Activated CD8-positive, alpha-beta memory T cell treated with anti-CD3 and anti-CD28 coated beads, Interleukin-2, amount 50 U/mL, for 4 hours (primary cell): ENCODE measurements around the gene MAP1S.

ENCODE experiments used
- DNase-seq: peaks from one replicate; pipeline ENCODE4 v3.0.0-alpha.2; 2020

The MAP1S gene, protein sequence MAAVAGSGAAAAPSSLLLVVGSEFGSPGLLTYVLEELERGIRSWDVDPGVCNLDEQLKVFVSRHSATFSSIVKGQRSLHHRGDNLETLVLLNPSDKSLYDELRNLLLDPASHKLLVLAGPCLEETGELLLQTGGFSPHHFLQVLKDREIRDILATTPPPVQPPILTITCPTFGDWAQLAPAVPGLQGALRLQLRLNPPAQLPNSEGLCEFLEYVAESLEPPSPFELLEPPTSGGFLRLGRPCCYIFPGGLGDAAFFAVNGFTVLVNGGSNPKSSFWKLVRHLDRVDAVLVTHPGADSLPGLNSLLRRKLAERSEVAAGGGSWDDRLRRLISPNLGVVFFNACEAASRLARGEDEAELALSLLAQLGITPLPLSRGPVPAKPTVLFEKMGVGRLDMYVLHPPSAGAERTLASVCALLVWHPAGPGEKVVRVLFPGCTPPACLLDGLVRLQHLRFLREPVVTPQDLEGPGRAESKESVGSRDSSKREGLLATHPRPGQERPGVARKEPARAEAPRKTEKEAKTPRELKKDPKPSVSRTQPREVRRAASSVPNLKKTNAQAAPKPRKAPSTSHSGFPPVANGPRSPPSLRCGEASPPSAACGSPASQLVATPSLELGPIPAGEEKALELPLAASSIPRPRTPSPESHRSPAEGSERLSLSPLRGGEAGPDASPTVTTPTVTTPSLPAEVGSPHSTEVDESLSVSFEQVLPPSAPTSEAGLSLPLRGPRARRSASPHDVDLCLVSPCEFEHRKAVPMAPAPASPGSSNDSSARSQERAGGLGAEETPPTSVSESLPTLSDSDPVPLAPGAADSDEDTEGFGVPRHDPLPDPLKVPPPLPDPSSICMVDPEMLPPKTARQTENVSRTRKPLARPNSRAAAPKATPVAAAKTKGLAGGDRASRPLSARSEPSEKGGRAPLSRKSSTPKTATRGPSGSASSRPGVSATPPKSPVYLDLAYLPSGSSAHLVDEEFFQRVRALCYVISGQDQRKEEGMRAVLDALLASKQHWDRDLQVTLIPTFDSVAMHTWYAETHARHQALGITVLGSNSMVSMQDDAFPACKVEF

DNA sequence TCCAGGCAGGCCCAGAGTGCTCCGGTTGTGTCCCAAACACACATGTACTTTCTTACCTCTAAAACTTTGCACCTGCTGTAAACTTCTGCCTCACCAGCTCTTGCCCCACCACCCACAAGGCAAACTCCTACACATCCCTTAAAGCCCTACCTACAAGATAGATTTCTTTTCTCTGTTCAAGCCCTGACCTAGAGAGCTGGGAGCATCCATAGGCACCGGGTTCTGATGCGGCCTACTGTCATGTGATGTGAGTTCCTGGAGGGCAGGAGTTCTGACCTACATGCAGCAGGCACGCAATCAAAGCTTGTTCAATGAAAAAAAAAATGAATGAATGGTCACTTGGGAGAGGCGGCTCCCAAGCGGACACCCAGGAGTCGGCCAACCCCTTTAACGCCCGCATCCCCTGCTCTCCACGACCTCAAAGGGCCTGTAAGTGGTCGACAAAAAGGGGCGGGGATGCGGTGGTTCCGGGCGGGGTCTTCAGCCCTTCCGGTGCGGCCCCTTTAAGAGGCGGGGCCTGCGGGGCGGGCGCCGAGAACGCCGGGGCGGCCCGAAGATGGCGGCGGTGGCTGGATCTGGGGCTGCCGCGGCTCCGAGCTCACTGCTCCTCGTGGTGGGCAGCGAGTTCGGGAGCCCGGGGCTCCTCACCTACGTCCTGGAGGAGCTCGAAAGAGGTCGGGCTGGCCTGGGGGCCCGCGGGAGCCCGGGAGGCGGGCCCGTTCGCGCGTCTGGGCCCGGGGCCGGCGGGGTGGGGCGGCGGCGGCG is at the start of gene MAP1S:
TSS of gene MAP1S (plus strand) at position 534 of the 765 bp plus-strand sequence. CDS start at position 557, 23 bp downstream.
- DNase-seq = peak; percentile 68

DNA sequence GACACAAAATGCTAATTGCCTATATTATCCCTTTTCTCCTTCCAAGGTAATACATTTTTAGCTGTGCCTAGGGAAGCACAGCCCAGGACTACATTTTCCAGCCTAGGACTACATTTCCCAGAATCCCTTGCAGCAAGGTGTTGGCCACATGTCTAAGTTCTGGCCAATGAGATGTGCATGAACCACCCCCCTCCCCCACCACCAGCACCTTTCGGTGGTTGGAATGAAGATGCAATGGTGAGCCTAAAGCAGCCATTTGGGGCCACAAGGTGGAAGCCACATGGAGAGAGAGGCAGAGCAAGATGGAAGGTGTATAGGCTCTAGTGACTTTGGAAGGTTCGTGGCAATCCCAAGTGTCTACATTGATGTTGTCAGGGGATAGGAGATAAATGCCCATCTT is 47.4 kb upstream of the MAP1S start:
- no peak for DNase-seq

DNA sequence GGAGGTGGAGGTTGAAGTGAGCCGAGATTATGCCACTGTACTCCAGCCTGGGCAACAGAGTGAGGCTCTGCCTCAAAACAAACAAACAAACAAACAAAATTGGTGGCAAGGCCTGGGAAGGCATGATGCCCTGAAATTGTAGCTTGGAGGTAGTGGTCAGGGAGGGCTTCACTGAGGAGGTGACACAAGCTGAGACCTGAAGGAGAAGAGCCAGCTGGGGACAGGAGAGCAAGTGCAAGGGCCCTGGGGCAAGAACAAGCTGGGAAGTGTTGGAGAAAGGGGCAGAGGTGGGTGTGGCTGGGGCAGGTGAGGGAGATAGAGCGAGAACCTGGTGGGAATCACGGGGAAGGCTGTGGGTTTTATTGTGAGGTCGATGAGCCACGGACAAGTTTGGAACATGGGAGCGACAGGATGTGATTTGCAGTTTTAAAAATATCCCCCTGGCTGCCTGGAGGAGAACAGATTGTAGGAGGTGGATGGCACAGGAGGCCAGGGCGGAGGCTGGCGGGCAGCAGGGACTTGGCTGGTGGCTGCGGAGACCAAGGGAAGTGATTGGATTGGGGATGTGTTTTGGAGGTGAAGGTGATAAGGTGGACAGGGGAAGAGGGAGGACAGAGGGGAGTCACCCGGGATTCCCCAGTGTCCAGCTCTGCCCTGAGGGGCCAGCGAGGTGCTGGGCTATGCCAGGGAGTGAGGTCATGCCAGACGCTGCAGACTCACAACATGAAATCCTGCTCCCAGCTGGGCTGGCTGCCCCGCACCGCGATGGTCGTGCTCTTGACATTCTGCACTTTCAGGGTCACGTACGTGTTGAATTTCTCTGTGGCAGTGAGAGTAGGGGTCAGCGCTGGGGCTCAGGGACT is 45.1 kb upstream of the MAP1S start:
- no peak for DNase-seq

DNA sequence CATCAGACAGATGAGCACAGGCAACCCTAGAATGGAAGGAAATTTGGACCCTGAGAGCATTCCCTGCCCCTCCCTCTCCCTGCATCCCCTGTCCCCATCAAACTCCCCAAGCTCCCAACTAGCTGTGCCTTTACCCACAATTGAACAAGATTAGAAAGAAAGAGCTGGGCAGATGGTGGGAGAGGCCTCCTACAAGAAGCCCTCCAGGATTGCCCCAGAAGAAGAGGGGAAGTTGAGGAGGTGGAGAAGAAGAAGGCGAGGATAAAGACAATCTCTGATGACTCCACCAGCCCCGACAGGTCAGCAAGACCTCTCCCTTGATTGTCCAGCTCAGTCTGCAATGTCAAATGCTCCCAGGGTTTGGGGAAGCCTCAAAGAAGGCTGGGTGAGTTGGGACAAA is 43.0 kb upstream of the MAP1S start:
- no peak for DNase-seq

DNA sequence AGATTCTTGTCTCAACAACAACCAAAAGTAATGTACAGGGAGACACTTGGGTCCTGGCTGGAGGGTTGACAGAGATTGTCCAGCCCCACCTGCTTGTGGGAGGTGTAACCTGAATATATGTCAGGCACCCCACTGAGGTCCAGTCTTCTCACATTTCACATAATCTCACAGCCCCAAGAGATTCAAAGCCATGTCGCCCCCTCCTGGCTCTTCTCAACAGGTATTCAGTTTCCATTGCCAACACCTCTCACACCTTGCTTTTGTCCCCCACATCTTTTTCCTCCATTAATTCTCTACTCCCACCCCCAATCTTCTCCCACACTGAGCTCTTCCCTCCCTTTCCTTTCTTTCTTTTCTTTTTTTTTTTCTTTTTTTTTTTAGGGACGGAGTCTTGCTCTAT is 42.3 kb upstream of the MAP1S start:
- DNase-seq = no peak

DNA sequence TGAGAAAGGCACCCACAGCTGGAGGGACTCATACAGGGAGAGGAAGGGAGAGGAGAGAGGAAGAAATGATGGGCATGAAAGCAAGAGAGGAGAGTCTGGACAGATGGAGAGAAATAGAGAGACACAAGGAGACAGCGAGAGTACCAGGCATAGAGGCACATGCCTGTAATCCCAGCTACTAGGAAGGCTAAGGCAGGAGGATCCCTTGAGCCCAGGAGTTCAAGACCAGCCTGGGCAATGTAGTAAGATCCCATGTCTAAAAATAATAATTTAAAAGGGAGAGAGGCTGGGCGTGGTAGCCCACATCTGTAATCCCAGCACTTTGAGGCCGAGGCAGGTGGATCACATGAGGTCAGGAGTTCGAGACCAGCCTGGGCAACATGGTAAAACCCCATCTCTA is 40.4 kb upstream of the MAP1S start:
- no peak for DNase-seq

DNA sequence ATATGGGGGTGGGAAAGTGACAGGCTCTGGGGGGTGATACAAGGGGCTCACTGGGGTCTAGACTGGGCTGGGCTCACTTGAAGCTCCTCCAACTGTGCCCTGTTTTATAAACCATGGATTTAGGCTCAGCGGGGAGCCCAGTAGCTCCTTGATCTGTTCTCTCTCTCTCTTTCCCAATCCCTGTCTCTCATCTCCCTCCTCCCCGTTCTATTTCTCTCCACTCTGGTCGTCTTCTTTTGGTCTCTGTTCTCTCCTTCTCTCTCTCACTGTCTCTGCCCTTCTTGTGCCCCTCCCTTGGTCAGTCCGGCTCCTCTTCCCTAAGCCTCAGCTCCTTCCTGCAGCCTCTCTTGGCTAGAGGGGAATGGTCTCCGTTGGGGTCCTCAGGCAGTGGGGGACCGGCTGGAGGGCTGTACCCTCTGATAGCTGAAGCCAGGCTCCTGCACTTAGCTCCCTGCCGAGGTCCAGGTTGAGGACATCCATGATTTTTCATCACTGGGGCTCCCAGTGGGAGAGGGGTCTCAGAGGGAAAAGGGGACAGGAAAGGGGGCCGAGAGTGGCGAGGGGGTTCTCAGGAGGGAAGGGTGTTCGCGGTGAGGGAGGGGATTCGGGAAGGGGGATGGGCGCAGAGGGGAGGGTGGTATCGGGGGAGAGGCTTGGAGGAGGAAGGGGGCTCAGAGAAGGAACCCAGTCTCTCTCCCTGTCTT is 39.6 kb upstream of the MAP1S start:
- DNase-seq = no peak

DNA sequence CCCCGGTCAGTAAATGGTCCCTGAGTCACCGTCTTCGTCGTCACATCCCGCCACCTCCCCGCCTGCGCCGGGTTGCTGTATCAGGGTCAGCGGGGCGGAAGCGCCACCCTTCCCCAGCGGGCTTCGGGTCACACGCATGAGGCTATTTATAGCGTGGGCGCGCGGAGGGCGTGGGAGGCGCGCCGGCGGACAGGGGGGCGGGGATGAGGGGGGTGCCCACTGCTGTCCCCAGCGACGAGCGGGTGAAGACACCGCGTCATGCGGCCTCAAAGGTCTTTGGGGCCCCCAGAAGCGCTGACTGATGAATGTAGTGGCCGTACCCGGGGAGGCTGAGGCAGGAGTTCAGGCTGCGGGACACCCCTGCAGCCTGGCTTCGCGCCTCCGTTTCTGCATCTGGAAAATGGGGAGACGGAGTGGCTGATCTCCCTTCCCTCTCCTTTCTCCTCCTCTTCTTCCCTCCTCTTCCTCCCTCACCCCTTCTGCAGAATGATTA is 39.0 kb upstream of the MAP1S start:
- DNase-seq = peak; percentile 51

DNA sequence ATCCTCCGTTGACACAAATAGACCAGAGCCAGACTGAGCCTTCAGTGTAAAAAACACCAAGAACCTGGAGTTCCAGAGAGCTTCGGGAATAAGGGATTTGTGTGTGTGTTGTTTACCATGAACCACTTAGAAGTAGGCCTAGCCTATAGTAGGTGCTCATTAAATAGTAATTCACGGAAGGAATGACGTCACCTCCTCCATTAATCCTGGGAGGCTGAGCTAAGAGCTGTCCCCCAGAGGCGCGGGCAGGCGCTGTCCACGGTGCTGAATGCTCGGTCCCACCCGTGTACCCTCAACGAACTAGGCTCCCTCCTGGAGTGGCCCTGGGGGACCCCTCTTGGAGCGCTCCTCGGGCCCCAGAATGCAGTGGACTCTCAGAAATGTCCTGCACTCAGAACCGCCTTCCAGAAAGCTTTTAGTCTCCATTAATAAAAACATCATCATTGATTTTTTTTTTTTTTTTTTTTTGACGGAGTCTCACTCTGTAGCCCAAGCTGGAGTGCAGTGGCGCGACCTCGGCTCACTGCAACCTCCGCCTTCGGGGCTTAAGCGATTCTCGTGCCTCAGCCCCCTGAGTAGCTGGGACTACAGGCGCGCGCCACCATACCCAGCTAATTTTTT is 37.7 kb upstream of the MAP1S start:
- DNase-seq = peak; percentile 44

DNA sequence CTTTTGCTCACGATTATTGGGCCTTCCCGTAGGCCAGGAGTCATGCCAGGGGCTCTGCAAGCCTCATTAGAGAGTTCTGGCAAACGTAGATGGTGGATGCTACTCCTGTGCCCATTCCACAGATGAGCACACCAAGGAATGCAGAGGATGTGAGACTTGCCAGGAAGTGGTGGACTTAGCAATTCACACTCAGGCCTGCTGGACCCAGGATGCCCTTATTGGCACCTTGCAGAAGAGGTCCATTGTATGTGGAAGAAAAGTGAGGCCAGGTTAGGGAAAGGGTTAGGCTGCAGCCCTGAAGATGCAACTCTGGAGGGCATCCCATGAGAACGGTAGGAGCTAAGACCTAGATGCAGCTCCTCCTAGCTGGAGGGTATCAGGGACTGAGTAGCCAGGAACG is 37.0 kb upstream of the MAP1S start:
- DNase-seq = no peak

DNA sequence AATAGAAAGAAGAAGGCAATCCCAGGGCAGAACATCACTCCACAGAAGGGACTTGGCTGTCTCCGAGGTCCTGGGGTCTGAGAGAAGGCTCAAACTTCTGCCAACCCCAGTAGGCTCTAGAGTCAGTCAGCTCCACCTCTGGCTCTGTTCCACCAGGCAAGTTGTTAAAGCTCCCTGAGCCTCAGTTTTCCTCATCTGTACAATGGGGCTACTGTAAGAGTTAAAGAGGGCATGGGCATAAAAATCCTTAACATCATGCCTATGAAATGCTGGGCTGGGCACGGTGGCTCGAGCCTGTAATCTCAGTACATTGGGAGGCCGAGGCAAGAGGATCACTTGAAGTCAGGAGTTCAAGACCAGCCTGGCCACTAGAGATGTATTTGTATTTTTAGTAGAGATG is 36.2 kb upstream of the MAP1S start:
- DNase-seq = no peak

DNA sequence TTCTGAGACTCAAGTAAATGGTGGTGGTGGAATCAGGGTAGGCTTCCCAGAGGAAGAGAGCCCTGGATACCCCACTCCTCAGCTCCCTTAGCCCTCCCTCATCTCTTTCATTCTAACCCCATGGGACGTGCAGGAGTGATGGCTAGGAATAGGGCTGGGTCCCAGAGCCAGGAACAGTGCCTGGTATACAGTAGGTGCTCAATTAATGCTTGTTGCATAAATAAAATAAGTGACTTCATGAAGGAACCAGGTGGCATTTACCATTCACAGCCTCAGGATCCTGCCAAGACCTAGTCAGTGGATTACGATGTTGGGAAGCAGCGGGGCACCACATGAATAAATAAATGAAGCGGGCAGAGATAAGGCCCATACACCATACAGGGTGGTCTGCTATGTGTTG is 35.0 kb upstream of the MAP1S start:
- DNase-seq = no peak

DNA sequence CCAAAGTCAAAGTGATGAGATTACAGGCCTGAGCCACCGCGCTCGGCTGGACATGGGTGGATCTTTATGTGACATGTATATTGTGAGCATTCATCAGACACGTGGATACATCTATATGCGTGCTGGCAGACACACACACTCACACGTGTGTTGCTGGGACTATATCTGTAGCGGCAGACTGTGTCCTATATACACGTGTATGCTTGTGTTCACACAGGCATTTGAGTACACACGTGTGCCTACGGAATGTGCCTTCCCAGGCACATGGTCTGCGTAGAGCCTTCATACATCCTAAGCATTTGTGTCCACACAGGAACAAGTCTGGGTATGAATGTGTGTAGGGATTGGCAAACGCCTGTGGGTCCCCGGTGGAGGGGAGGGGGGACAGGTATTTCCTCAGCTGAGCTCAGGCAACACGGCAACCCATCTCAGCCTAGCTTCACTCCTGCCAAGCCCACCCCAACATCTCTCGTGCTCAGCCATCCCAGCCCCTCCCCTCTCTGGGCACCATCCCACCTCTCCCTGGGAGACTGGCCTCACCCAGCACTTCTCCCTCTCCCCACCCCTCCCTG is 33.7 kb upstream of the MAP1S start:
- DNase-seq = no peak

DNA sequence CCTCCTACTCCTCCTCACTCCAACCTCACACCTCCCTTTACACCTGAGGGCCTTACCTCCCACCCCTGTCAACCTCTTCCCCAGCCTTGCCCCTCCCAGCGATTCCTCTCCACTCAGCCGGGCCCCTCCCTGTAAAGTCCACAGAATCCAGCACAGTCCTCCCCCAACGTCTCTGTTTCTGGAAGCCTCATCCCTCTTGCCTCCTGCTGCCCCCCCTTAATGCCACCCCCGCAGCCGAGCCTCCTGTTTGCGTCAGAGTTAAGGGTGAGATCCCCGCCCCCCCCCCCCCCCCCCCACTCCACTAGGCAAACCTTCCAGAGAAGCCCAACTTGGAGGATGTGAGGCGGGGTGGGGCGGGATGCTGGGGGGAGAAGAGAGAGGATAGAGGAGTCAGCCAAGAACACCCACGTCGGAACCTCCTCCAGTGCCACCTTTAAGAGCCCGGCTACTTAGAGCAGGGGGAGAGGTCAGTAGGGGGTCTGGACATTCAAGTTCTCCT is 33.2 kb upstream of the MAP1S start:
- no peak for DNase-seq

DNA sequence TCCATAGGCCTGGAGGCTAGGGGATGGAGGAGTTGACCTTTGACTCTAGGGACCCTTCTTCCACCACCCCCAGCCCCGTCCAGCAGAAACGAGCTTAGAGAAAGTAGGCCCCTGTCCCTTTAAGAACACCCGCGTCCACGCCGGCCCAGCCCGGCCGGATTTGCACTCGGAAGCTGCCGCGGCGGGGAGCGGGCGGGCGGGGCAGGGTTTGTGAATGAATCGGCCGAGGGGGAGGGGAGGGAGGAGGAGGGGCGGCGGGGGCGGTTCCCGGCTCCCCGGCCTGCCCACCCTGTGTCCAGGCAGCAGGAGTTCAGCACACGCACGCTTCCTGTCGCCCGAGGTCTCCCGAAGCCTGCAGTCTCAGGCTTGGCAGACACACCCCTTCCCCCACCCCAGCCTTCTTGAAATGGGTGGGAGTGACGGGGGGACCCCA is 32.7 kb upstream of the MAP1S start:
- DNase-seq = no peak

DNA sequence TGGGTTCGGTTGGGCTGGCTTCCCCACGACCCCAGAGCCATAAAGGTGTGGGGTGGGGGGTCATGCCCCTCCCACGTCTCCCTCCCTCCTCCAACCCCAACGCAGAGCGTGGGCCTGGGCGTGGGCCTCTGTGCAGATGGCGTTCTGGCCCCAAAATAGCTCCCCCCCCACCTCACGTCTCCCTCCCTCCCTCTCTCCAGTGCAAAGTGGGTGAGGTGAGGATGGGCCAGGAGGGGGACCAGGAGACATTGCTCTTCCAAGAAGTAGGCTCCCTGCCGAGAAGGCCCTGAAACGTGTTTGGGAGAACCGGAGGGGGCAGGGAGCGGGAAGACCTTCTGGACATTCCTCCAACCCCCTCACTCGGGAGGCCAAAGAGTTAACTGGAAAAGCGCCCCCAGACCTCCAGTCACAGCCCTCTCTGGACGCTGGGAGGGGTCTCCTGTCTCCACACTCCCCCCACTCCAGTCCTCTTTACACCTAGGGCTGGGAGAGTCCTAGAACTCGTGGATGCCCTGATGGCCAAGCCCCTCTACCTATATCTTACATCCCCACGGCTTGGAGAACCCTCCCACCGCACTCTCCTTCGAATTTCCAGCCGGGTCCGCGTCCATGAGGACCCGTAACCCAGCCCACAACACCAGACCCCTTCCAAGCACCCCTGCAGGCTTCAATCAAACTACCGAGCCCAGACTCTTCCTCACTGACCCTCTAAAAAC is 32.0 kb upstream of the MAP1S start:
- DNase-seq = no peak

DNA sequence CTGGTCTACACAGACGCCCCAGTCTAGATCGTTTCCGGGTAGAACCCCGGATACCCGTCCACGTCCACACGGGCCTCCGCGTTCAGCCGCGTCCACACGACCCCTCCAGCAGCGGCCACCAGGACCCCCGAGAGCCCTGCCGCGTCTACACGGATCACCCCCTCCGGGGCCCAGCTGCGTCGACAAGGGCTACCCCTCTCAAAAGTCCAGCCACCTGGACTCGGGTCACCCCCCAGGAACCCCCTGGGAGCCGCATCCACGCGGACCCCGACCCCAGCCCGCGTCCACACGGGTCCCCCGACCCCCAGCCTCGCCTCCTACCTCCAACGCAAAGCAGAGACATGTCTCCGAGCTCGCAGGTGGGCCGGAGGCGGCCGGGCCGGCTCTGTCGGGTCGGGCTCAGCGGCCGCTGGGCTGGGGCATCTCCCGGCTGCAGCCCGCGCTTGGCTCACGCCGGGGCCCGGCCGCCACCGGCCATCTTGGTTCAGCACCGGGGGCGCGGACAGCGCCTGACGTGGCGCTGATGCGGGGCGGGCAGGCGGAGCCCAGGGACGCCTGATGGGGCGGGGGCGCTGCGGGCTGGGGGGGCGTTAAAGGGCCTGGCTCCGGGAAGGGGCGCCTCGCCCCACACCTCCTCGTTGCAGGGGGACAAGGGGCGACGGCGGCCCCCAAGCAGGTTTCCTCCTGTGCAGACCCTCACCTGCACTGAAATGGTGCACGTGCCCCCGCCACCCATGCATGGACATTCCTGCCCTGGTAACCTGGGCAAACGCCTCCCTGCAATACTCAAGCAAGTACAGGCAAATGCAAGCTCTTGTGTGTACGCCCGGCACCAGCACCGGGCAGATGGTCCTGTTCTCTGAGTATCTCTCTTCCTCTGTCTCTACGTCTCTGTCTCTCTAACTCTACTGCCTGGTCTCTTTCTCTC is 31.2 kb upstream of the MAP1S start, which contains the start of gene UNC13A:
TSS of gene UNC13A (minus strand) at position 498 of the 928 bp plus-strand sequence. CDS start at position 343, 155 bp downstream.
- DNase-seq = peak; percentile 38
